OCI-LY1 (cell line): ENCODE measurements around the gene FCRL1.

ENCODE experiments used
- H2AFZ ChIP-seq: fragments of 200-600 bp; sonication (generic), shearing (Covaris generic); 2 replicates; pipeline ENCODE4 v1.6.0; 2014; ENCODE audit warnings: antibody characterized with exemption, mild to moderate bottlenecking, low read length
- H3F3A ChIP-seq: fragments of 200-600 bp; sonication (generic), shearing (Covaris generic); 2 replicates; pipeline ENCODE4 v1.6.0; 2014; ENCODE audit warnings: mild to moderate bottlenecking, antibody characterized with exemption, low read length, moderate library complexity; ENCODE audit not compliant: insufficient read depth
- H3K27ac ChIP-seq: fragments of 200-600 bp; sonication (generic); 2 replicates; pipeline ENCODE4 v1.5.1; 2014; ENCODE audit warnings: low read length, mixed run types, mild to moderate bottlenecking, low read depth; ENCODE audit not compliant: poor library complexity, severe bottlenecking
- H3K27me3 ChIP-seq: fragments of 200-600 bp; sonication (generic); 2 replicates; pipeline ENCODE4 v1.6.0; 2014; ENCODE audit warnings: antibody characterized with exemption, mild to moderate bottlenecking, low read length, moderate library complexity; ENCODE audit not compliant: insufficient read depth
- H3K36me3 ChIP-seq: fragments of 200-600 bp; sonication (generic); 2 replicates; pipeline ENCODE4 v1.6.1; 2014; ENCODE audit warnings: mild to moderate bottlenecking, antibody characterized with exemption, low read length, moderate library complexity, mixed read lengths; ENCODE audit not compliant: insufficient read depth
- H3K4me1 ChIP-seq: fragments of 200-600 bp; sonication (generic); 2 replicates; pipeline ENCODE4 v1.5.1; 2014; ENCODE audit warnings: mild to moderate bottlenecking, low read length, moderate library complexity; ENCODE audit not compliant: insufficient read depth, severe bottlenecking
- H3K4me2 ChIP-seq: fragments of 200-600 bp; sonication (generic), shearing (Covaris generic); 2 replicates; pipeline ENCODE4 v1.6.1; 2014; ENCODE audit warnings: low read length
- H3K4me3 ChIP-seq: fragments of 200-600 bp; sonication (generic); 2 replicates; pipeline ENCODE4 v1.5.1; 2014; ENCODE audit warnings: low read length, low read depth, mild to moderate bottlenecking, mixed read lengths; ENCODE audit not compliant: poor library complexity, severe bottlenecking
- H3K79me2 ChIP-seq: fragments of 200-600 bp; shearing (Covaris generic); 2 replicates; pipeline ENCODE4 v1.6.1; 2016; ENCODE audit warnings: mixed run types, low read length, mixed read lengths; ENCODE audit not compliant: insufficient read depth
- H3K9ac ChIP-seq: fragments of 200-600 bp; sonication (generic), shearing (Covaris generic); 2 replicates; pipeline ENCODE4 v1.6.1; 2014; ENCODE audit warnings: mild to moderate bottlenecking, low read length, mixed read lengths
- H3K9me2 ChIP-seq: fragments of 200-600 bp; sonication (generic), shearing (Covaris generic); 2 replicates; pipeline ENCODE4 v1.6.1; 2014; ENCODE audit warnings: low read depth, mild to moderate bottlenecking, low read length, mixed read lengths
- H3K9me3 ChIP-seq: fragments of 200-600 bp; shearing (Covaris generic); 2 replicates; pipeline ENCODE4 v1.6.1; 2014; ENCODE audit warnings: low read length, mixed read lengths
- H4K20me1 ChIP-seq: fragments of 200-600 bp; sonication (generic), shearing (Covaris generic); 2 replicates; pipeline ENCODE4 v1.6.0; 2016; ENCODE audit warnings: mild to moderate bottlenecking, low read length; ENCODE audit not compliant: insufficient read depth
- CTCF ChIP-seq: fragments of 200-600 bp; sonication (generic), shearing (Covaris generic); IDR thresholded peaks from 2 replicates; pipeline ENCODE4 v1.5.1; 2017; ENCODE audit warnings: mild to moderate bottlenecking, antibody characterized with exemption, low read length, moderate library complexity, mixed read lengths
- EZH2 ChIP-seq: fragments of 200-600 bp; sonication (generic), shearing (Covaris generic); IDR thresholded peaks from 2 replicates; pipeline ENCODE4 v1.8.0; 2017; ENCODE audit warnings: borderline replicate concordance, mixed run types, mild to moderate bottlenecking, antibody characterized with exemption, low read length, moderate library complexity, mixed read lengths

The FCRL1 gene

GRCh38 chr1:157813269-157813668 lies 6.7 kb downstream of the FCRL1 start:
- peaks cover 28% of the 10 kb centered on the region for H3K36me3 ChIP-seq
- no peak overlapping the region for H3K4me2 ChIP-seq
- no peaks in the 10 kb centered on the region for H3K27me3 ChIP-seq
- H3K79me2 ChIP-seq, result peaks cover 49% of the 10 kb centered on the region
- H3K9me2 ChIP-seq, result no peaks in the 10 kb centered on the region
- H3K9ac ChIP-seq, result no peak overlapping the region
- no peaks in the 10 kb centered on the region for H3F3A ChIP-seq
- no peak overlapping the region for H3K4me3 ChIP-seq
- no peaks in the 10 kb centered on the region for H4K20me1 ChIP-seq
- no peak overlapping the region for H3K27ac ChIP-seq
- no peak overlapping the region for H2AFZ ChIP-seq
- H3K4me1 ChIP-seq, result peaks cover 47% of the 10 kb centered on the region
- TF ChIP-seq EZH2 (no peak), CTCF (no peak)
- H3K9me3 ChIP-seq, result peaks cover 18% of the 10 kb centered on the region

- H3K9ac ChIP-seq, result peak overlapping the region; percentile 61
- peak overlapping the region; percentile 98 for H3K27ac ChIP-seq
Observed at GRCh38 chr1:157806431-157807149, 13.3 kb downstream of the FCRL1 start.

GRCh38 chr1:157803851-157804250 lies 16.1 kb downstream of the FCRL1 start:
- H2AFZ ChIP-seq, result no peak overlapping the region
- H3F3A ChIP-seq, result 0 out of 2 replicates have a peak, but pooled peaks cover 5% of the 10 kb centered on the region
- H3K27ac ChIP-seq, result peak overlapping the region; percentile 98
- H3K4me1 ChIP-seq, result peaks cover 58% of the 10 kb centered on the region
- no peak overlapping the region for H3K4me3 ChIP-seq
- H3K9me2 ChIP-seq, result no peaks in the 10 kb centered on the region
- no peaks in the 10 kb centered on the region for H3K9me3 ChIP-seq
- H3K9ac ChIP-seq, result no peak overlapping the region
- no peak overlapping the region for H3K4me2 ChIP-seq
- no peaks in the 10 kb centered on the region for H3K27me3 ChIP-seq
- no peaks in the 10 kb centered on the region for H3K79me2 ChIP-seq
- TF ChIP-seq CTCF (no peak), EZH2 (no peak)
- no peaks in the 10 kb centered on the region for H4K20me1 ChIP-seq
- H3K36me3 ChIP-seq, result peaks cover 23% of the 10 kb centered on the region

More at GRCh38 chr1:157806431-157807149, 13.3 kb downstream of the FCRL1 start:
- Histone ChIP-seq H3K27me3 (no peaks in the 10 kb centered on the region), H3K79me2 (no peaks in the 10 kb centered on the region; the same call in 1 of the 2 replicates), H3F3A (0 out of 2 replicates have a peak, but pooled peaks cover 5% of the 10 kb centered on the region), H3K4me1 (peaks cover 70% of the 10 kb centered on the region), H3K9me3 (no peaks in the 10 kb centered on the region), H3K4me3 (peak overlapping the region; percentile 47), H2AFZ (no peak overlapping the region), H4K20me1 (no peaks in the 10 kb centered on the region), H3K9me2 (no peaks in the 10 kb centered on the region), H3K4me2 (peak overlapping the region; percentile 78), H3K36me3 (peaks cover 25% of the 10 kb centered on the region)
- TF ChIP-seq EZH2 (no peak), CTCF (no peak)
